Measurements from ENCODE around the gene ZCCHC24.

DNA sequence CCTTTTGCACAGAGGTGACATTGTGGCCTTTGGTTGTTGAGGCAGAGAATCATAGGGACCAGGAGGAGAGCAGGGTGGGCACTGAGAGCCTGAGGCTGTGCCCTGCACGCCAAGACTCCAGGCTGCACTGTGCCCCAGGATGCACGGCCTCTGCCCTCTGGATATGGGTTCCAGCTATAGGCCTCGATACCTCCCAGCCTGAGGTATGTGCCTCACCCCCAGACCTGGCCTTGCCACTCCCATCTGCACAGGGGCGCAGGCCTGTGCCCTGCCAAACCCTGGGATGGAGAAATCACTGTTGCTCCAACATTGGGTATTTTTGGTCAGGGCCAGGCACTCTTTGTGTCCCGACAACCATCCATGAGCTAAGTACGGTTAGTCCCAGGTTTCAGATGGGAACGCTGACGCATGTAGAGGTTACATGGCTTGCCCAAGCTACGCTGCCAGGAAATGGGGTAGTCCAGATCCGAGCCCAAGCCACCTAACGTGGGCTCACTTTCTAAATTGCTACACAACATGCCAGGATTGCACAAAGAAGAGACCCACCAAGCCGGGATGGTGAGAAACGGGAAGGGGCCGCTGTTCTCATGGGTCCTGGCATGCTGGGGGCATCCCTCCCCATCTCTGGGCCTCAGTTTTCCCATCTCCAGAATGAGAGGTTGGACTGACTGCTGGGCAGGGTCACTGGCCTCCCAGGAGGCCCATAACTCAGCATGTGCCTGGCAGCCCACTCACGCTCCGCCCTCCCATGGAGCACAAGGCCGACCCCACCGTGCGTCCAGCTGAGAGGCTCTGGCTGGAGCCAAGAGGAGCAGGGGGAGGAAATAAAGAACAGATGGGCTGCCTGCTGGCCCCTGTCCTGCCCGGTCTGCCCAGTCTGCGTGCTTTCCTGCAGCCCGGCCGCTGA, 44.2 kb downstream of the ZCCHC24 start:
- TF ChIP-seq CTCF (IDR thresholded peaks at IDR 0.05; ENCODE audit: extremely low read depth in 1 of 2, insufficient read depth in 1 of 2, low read depth in 1 of 2, low read length in 2 of 2) (no peak), FOS (IDR thresholded peaks at IDR 0.05; ENCODE audit: borderline replicate concordance, insufficient read depth, low read length) (no peak), MYC (IDR thresholded peaks at IDR 0.05; ENCODE audit: low read depth, low read length) (no peak), POLR2A (IDR thresholded peaks at IDR 0.05; ENCODE audit: low read depth, low read length) (no peak), MAX (IDR thresholded peaks at IDR 0.05; ENCODE audit: insufficient read depth, insufficient read length) (no peak), JUN (IDR thresholded peaks at IDR 0.05; ENCODE audit: borderline replicate concordance, insufficient read depth, insufficient read length, low read depth) (no peak), GATA2 (IDR thresholded peaks at IDR 0.05; ENCODE audit: insufficient read depth, insufficient read length, low read depth, low read length) (no peak), EZH2 (IDR thresholded peaks at IDR 0.05; ENCODE audit: borderline replicate concordance, low read depth, low read length, severe bottlenecking) (no peak), POLR2AphosphoS5 (IDR thresholded peaks at IDR 0.05; ENCODE audit: insufficient read depth, low read depth, low read length) (no peak)

Data from endothelial cell of umbilical vein (primary cell).